GM21529 (cell line): ENCODE measurements around the gene ANO10.
A peak's percentile ranks its signal among the peaks of the same experiment; 100 is the strongest.

Experiments used
- ATAC-seq: cut with Tn5 transposase; IDR thresholded peaks from one replicate; pipeline ENCODE4 v1.9.1; 2021; ENCODE audit not compliant: unreplicated experiment

The ANO10 gene

GRCh38 chr3:43423639-43424038 is 198.2 kb downstream of the ANO10 start:
- no peak for ATAC-seq

GRCh38 chr3:43423142-43423541 is 198.7 kb downstream of the ANO10 start:
- ATAC-seq: no peak

GRCh38 chr3:43418601-43419272 is 203.1 kb downstream of the ANO10 start:
- ATAC-seq: no peak

GRCh38 chr3:43417133-43417532 is 204.7 kb downstream of the ANO10 start:
- ATAC-seq: no peak

GRCh38 chr3:43415088-43415487 is 206.7 kb downstream of the ANO10 start:
- ATAC-seq: no peak

- no peak for ATAC-seq
Observed at GRCh38 chr3:43413676-43414368, 208.0 kb downstream of the ANO10 start.

GRCh38 chr3:43411429-43411828 is 210.4 kb downstream of the ANO10 start:
- ATAC-seq: no peak

GRCh38 chr3:43410592-43410991 is 211.2 kb downstream of the ANO10 start:
- no peak for ATAC-seq

GRCh38 chr3:43409506-43409905 is 212.3 kb downstream of the ANO10 start:
- ATAC-seq: no peak

GRCh38 chr3:43406643-43407023 is 215.2 kb downstream of the ANO10 start:
- ATAC-seq: no peak

- ATAC-seq: no peak
Observed at GRCh38 chr3:43405888-43406642, 215.7 kb downstream of the ANO10 start.

- ATAC-seq: no peak
Observed at GRCh38 chr3:43400781-43401730, 220.8 kb downstream of the ANO10 start.

- ATAC-seq: no peak
Observed at GRCh38 chr3:43400167-43400566, 221.6 kb downstream of the ANO10 start.

- ATAC-seq: no peak
Observed at GRCh38 chr3:43399034-43399433, 222.8 kb downstream of the ANO10 start.

GRCh38 chr3:43394041-43394554 is 227.7 kb downstream of the ANO10 start:
- ATAC-seq: no peak

- no peak for ATAC-seq
Observed at GRCh38 chr3:43391621-43392020, 230.2 kb downstream of the ANO10 start.

- ATAC-seq: no peak
Observed at GRCh38 chr3:43390255-43390588, 231.6 kb downstream of the ANO10 start.

GRCh38 chr3:43389388-43390254 is 232.2 kb downstream of the ANO10 start:
- peak; percentile 73 for ATAC-seq

- no peak for ATAC-seq
Observed at GRCh38 chr3:43388915-43389314, 232.9 kb downstream of the ANO10 start.

- no peak for ATAC-seq
Observed at GRCh38 chr3:43388175-43388574, 233.6 kb downstream of the ANO10 start.
